SU-DHL-6 (cell line): ENCODE results near the gene CCNE1.

Experiments
- EZH2phosphoT487 ChIP-seq: fragments of 200-600 bp; sonication (generic), shearing (Covaris generic); conservative IDR thresholded peaks from 2 replicates; pipeline ENCODE4 v1.6.1; 2018; ENCODE audit warnings: mild to moderate bottlenecking, antibody characterized with exemption, low read length, moderate library complexity, mixed read lengths
- TF ChIP-seq, protein P1 (sequence below): fragments of 200-600 bp; sonication (generic); IDR thresholded peaks from one replicate; pipeline ENCODE4 v1.5.1; 2017; ENCODE audit warnings: antibody characterized with exemption, mild to moderate bottlenecking, low read length, moderate library complexity; ENCODE audit not compliant: insufficient read depth, poor library complexity, severe bottlenecking

GRCh38 chr19:29771708-29772414 is 39.9 kb upstream of the CCNE1 start:
- TF ChIP-seq, protein P1, sequence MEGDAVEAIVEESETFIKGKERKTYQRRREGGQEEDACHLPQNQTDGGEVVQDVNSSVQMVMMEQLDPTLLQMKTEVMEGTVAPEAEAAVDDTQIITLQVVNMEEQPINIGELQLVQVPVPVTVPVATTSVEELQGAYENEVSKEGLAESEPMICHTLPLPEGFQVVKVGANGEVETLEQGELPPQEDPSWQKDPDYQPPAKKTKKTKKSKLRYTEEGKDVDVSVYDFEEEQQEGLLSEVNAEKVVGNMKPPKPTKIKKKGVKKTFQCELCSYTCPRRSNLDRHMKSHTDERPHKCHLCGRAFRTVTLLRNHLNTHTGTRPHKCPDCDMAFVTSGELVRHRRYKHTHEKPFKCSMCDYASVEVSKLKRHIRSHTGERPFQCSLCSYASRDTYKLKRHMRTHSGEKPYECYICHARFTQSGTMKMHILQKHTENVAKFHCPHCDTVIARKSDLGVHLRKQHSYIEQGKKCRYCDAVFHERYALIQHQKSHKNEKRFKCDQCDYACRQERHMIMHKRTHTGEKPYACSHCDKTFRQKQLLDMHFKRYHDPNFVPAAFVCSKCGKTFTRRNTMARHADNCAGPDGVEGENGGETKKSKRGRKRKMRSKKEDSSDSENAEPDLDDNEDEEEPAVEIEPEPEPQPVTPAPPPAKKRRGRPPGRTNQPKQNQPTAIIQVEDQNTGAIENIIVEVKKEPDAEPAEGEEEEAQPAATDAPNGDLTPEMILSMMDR, result no peak
- TF ChIP-seq EZH2phosphoT487, result no peak
